ENCODE results near the gene OGA.
"Not testable (repeated sequence)": the region's sequence is repeated elsewhere in the genome, so short reads cannot be mapped to it uniquely, and the experiment has no call there.

OGA gene

DNA sequence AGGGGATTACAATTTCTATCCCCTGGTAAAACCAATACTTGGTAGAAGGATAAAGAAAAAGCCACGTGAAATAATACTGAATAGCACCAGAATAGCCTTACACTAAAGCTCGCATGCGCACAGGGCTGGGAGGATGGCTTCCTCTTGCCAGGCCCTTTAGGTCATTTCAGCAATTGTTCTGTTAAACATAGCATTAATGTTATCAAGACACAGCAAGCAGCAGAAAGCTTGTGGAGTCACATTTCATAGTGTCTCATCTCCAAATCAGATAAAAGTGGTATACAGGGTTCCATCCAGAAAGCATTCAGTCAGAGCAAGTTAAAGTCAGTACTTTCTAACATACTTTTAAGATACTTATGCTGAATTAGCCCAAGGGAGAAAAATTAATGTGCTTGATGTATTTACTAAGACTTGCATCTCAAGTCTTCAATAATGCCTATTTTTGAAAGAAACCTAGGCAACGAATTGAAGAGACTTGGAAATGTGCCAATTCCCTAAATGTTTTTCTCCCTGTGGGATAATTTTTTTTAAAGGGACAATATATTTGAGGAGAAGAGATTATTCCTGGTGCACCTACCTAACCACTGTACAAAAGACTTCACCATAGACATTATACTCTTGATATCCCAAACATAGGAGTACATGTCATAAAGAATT, 20.7 kb downstream of the OGA start:
- no peak for DNase-seq (ENCODE audit: low spot score)

DNA sequence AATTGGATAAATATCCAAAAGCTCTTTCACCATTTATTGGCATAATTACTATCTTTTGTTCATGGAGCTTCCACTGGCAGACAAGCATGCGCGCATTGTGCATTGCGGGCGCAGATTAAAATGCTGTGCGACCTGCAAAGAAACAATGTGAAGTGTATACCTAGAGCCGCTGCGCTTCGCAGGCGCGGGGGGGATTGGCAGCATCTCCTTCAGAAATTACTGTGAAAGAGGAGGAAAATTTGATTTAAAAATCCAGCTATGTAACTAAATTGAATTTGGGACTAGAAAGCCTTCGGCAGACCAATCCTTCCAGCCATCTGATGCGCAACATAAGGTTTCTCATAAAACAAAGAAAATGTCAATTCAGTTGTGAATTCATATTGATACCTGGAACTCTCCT, 24.7 kb downstream of the OGA start:
- DNase-seq (ENCODE audit: low spot score): no peak

DNA sequence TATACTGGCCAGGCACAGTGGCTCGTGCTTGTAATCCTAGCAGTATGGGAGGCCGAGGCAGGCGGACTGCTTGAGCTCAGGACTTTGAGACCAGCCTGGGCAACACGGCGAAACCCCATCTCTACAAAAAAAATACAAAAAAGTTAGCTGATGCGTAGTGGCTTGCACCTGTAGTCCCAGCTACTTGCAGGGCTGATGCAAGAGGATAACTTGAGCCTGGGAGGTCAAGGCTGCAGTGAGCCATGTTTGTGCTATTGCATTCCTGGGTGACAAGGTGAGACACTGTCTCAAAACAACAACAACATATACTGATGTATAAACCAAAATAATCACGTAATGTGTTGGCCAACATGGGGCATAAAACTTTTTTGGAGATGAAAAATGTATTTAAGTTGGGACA, 28.6 kb downstream of the OGA start:
- no peak for DNase-seq (ENCODE audit: low spot score)

DNA sequence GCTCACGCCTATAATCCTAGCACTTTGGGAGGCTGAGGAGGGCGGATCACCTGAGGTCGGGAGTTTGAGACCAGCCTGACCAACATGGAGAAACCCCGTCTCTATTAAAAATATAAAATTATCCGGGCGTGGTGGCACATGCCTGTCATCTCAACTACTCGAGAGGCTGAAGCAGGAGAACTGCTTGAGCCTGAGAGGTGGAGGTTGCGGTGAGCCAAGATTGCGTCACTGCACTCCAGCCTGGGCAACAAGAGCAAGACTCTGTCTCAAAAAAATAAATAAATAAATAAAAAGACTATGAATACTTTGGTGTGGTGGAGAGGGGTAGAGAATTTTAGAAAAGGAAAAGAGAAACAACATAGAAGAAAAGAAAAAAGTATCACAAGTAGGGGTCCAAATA, 29.0 kb downstream of the OGA start:
- not testable (repeated sequence) for DNase-seq (ENCODE audit: low spot score)

DNA sequence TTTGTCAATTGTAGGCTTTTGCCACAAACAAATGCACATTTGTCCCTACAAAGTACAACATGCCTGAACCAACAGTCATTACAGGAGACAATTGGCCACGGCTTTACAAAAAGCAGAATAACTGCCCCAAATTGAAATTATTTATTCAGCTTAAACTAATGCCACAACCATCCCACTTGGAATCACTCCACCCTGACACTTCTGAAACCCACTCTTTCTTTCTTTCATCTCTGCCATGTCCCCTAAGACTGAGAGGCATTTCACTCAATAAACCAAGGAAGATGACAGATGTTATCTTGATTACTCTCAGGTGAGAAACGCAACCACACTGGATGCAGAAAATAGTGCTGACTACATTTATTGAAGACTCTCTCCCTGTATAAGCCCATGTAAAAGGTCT, 32.4 kb downstream of the OGA start:
- DNase-seq (ENCODE audit: low spot score): no peak

DNA sequence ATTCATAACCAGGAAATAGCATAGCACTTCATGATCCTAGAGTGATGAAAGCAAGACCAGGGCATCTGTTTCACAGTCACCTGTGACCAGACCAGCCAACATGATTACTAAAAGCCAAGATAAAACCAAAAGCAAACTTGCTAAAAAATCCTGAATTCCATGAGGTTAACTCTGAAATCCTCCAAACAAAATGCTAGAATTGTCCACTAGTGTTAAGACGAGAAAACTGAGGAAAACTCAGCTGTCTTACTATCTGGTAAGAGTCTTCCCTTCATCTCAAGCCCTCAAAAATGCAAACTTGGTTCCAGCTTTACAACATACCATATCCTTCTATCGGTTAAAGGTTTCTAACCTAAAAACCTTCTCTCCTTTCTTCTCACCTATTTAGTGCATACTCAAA, 33.7 kb downstream of the OGA start:
- DNase-seq (ENCODE audit: low spot score): no peak

DNA sequence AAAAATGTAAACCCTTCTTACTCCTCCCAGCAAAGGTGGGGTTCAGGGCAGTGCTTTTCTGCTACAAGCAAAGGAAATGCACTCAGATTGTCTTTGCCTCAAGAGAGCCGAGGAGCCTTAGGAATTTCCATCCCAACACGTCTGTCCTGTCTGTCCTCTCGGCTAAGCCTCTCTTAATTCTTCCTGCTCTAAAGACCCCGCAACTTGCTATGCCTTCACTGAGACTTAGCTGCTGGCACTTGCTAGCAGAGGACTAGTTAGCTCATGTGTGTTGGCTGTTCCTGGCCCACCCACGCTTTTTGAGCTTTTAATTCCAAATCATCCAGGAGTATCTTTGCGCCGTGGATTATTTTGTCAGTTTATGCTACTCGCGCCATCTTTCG, 34.5 kb downstream of the OGA start:
- no peak for DNase-seq (ENCODE audit: low spot score)

DNA sequence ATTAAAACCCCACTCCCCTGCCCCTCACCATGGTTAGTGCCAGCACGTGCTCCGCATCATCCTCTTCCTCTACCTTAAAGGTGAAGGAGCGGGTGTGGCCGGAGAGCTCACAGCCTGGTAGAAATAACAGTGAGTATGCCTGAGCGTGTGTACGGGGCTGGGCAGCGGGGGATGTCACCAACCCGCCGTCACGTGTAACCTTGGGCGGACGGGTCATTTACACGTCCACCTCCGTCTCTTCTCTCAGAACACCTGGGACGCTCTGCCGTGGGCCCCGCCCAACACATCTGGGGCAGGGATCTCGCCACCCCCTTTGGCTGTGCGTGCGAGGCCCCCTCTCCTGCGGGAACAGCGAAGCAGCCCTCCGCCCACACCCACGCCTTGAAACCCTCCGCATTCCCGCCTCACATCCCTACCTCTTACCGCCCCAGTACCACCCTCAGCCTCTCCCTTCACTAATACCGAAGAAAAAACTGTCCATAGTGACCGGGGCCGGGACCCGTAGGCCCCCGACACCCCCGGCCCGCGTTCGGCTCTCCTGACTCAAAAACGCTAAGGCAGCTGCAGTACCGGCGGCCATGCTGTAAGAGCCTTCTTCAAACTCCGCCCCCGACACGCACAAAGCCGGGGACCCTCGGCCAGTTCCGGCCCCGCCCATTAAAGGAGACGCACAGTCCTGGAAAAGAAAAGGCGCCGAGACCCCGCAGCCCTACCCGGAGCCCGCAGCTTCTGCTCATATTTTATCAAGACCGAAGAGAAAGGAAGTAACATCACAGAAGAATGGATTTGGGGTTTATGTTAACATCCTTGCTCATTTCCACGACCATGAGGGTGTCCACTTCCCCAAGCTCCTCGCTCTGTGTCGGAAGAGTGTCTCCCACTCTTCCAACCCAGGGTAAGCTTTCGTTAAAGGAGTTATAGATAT, 35.2 kb downstream of the OGA start, which contains the start of gene NPM3:
Gene NPM3, minus strand, starts transcription at position 636 of the 925 bp plus-strand sequence. Its CDS starts 56 bp downstream, at position 580.
- peak; percentile 82 for DNase-seq (ENCODE audit: low spot score)

DNA sequence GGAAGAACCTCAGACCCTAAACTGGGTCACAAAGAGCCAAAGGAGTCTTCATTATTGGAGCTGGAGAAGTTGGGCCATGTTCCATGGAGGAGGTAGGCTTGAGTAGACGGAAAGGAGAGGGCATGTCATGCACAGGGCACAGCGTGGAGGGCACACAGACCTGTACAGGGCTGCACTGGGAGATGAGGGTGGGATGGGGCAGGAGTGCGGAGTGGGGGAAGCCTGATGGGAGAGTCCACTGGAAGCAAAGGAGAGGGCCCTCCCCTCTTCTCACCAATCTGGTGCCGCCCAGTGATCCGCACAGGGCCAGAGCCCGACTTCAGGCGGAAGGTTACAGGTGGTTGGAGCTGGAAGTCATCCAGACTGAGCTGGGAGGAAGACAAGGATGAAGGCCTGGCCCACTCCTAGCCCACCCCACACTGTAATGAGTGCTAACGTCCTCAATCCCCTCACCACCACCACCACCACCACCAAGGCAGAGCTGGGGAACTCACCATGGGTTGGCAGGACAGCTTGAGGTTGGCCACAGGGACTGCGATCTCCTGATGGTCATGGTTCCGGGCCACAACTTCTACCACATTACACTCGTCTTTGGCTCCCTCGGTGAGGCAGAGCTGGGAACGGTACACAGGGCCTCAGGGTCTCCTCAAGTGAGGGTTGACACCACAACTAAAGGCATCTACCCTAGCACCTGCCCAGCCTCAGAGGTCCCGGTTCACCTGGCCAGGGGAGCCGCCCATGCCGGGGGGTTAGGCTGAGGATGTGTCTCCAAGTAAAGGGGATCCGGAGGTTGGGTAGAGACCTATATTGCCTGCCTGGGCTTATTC, 36.0 kb downstream of the OGA start:
- no peak for DNase-seq (ENCODE audit: low spot score)

DNA sequence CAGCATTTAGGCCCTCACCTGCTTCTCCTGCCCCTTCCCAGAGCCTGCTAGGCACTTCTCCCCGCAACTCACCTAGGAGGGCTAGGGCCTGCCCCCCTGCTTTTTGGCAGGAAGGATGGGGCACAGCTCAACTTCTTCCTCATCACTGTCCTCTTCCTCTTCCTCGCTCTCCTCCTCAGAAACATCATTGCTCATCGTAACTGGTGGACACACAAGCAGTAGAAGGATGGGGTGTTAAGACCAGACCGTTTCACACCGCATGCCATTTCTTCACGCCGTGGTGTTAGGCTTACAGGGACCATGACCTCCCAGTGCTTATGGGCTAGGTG, 36.6 kb downstream of the OGA start:
- DNase-seq (ENCODE audit: low spot score): no peak

DNA sequence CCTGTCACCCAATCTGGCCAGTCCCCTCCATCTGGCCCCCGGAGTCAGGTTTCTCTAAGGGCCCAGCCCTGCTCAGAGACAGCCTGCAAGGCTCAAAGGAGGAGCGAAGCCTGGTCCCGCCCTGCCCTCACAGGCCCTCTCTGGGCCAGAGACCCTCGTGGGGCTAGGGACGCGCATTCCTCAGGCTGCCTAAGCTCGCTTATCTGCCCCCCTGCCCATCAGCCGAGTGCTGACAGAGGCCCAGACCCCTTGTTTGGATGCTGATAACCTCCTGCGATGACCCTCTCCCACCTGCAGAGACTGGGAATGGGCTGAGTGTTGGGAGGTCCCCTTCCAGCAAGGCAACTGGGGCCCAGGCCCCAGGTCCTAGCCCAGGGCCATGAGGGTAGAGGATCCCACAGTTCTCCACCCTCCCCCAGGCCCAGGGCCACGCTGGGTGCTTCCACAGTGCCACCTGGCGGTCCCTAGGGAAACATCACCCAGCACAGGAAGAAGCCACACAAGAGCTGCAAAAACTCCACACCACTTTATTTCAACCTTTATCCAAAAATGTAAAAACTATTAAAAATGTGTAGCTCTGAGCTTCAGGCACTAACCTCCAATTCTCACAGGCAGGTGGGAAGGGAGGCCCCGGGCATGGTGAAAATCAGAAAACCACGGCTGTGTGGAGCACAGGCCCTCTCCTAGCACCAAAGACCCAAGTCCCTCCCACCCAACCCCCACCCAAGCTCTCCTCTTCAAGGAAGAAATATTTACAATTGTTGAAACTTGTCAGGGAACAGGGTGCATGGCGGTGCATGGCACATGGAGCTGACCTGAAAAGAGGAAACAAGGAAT, 37.2 kb downstream of the OGA start:
- DNase-seq (ENCODE audit: low spot score): peak; percentile 72

DNA sequence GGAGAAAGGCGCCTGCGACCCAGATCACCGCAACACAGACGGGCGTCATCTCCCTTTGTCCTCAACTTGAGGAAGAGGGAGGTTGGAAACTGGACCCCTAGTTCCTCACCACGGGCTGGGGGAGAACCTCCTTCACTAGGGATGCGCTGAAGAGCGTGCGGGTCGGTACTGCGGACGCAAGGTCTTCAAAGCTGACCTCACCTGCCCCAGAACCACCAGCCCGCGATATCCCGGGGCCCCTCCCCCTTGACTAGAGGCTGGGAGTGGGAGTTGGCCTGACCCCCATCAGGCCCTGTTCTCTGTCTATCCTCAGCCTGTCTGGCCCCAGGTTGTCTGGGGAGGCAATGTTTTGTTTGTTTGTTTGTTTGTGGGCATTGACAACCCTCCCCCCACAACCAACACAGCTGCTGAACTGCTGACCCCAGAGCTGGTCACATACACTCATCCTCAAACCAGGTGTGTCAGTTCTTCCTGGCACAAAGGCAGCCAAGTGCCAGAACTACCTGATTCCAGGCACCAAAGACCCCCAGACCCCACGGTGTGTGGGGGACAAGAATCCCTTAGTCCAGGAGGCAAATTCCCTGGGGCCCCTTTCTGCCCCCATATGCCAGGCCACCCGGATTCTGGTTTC, 37.9 kb downstream of the OGA start:
- DNase-seq (ENCODE audit: low spot score): no peak

DNA sequence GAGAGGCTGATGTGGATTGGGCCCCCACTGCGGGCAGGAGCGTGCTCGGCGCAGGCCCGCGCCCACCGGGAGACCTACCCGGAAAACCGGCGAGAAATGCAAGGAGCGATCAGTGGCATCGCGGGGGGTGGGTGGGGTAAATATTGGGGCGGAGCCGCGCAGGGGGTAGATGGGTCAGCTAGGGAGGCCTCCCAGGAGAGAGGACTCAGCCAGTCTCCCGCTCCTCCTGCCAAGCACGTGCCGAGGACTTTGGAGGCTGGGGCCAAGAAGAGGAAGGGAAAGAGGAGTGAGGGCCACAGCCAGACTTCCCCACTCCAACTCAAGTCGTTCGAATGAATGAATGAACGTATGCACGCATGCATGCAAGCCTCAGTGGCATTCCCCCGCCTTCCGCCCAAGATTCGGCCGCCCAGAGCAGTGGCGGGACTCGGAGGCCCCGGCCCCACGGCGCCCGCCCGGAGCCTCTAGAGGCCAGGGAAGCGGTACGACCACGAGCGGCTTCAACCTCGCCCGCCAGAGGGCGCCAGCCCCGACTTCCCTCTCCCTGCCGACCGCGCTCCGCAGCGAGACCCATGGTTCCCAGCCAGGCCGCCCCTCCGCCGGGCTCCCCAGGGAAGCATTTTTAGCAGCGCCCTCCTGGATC, 38.6 kb downstream of the OGA start:
- peak; percentile 68 for DNase-seq (ENCODE audit: low spot score)

DNA sequence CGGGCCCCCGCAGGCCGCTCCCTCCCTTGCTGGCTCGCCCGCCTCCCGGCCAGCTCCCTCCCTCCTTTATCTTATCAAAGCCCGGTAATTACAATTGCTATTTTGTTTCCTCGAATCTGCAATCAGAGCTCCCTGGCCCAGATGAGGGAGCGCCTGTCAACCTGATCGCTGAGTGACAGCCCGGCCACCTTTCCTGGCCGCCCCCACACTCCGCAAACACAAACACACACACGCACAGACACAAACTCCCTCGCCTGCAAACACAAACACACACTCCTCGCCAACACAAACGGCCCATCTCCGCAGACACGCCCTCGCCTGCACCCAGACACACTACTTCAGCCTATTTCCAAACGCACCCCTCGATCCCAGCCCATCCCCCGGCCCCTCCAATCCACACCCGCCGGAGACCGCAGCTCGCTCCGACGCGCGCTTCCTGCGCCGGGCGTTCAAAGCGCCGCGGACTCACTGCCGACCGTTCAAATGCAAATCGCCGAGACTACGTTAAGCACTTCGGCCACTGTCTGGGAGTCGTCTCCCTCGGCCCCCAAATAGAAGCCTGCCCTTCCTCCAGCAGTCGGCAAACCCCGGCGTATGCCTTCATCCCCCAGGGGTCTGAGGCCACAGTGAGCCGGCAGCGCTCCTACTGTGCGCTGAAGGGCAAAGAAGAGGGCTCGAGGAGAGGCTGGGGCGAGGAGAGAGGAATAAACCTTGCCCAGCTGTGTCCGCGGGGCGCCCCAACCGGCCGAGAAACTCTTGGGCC, 39.3 kb downstream of the OGA start:
- DNase-seq (ENCODE audit: low spot score): no peak

DNA sequence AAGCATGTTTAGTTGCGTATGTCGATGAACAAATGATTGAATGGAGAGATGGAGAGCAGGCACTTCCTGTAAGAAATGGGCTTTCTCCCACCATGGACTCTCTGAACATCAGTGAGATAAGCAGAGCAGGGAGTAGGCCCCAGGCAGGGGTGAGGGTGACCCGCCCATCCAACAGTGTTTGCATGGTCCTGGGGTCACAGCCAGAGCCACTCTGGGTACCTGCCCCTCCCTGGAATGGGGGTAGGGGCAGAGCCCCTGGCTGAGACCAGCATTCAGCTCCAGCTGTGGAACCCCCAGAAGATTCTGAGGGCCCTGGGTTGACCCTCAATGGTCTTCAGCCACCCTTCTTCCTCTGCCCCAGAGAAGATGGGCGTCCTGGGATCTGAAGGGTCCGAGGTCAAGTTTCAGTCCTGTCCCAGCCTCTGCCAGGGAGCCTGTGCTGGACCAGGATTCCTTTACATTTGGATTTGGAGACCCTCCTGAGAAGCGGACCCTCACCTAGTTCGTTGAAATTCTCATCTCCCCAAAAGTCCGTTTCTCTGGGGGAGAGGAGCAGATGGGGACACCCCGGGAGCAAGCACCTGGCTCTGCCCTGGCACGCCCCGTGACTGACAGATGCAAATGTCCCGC, 40.0 kb downstream of the OGA start:
- no peak for DNase-seq (ENCODE audit: low spot score)

DNA sequence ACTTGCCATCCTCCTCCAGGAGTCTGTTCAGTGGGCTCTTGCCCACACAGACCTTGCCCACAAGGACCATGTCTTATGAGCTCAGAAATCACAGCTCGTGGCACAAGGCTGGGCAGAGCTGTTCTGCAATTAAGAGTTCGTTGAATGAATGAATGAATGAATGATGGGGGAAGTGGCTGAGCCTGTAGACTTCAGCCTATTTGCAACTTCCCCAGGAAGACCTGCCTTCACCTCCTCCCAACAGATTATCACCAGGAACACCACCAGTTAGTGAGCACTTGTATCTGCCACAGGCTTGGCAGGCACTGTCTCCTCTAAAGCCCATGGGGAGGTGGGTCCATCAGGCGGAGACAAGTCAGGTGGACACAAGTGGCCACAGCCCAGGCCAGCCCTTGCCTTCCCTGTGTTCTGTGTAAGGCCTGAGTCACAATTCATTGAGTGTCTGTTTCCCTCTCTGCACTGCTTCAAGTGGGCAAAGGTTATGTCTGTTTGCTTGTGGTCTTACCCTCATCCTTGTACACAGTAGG, 40.6 kb downstream of the OGA start:
- DNase-seq (ENCODE audit: low spot score): no peak

DNA sequence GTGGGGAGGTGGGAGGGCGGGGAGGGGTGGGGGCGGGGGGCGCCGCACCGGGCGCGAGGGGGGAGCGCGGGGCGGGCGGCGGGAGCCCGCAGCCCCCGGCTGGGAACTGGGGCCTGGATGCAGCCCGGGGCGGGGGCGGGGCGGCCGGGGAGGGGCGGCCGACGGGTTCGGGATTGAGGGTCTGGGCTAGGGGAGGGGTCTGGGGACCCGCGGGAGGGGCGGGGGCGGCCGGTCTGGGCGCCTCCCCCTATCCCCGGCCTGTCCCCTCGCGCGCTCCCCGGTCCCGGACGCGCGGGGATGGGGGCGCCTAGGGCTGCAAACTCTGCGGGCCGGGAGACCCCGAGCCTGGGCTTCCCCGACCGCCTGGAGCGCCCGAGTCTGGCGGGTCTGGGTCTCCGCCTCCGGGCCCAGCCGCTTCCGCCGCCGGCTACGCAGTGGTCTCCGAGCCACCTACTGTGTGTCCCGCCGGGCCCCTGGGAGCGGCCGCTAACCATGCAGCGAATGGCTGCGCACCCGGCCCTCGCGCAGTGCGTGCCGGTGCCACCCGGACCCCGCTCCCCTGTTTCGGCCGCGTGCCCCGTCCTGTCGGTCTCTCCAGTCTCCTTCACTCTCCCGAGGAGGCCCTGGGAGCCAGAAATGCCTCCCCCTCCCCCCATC, 42.0 kb downstream of the OGA start:
- DNase-seq (ENCODE audit: low spot score): no peak

DNA sequence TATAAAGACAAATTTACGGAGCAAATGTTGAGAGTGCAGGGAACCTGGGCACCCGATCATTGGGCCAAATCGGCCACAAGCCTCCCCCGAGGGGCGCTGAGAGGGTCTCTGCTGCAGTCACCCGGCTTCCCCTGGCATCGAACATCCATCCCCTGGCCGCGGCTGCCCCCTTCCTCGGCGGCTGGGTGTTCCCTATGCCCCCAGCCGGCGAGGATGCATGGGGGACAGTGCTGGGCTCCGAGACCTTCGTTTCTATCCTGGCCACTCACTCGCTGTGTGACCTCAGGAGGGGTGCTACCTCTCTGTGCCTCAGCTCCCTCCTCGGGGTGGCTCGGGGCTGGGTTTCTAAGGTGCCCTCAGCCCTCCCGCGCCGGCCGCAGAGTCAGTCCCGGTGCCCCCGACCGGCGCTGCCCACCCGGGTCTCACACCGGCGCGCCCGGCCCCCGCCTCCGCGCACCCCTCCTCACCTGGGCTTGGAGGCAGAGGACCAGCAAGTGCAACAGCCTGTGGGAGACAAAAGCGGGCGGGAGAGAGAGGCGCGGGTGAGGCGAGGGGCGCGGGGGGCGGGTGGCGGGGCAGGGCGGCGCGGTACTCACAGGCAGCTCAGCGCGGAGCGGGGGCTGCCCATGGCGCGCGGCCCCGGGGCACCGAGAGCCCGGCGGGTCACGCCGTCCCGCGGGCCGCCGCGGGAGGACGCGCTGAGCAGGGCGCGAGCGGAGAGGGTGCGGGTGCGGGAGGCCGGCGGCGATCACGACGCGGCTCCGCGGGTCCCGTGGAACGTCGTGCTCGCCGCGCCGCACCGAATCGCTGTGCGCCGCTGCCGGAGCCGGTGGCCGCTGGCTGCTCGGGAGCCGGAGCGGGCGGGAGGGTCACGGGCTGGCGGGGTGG, 42.7 kb downstream of the OGA start, which contains the start of gene FGF8:
Gene FGF8, minus strand, starts transcription at position 842 of the 888 bp plus-strand sequence. Its CDS starts 214 bp downstream, at position 628.
- DNase-seq (ENCODE audit: low spot score): no peak
